ENCODE data around the gene DNAAF2. TPM values are rescaled to one million over a fixed set of nuclear protein-coding genes. Genes with fewer than 3 reads are reported as not detected.
"Not testable (repeated sequence)": the region's sequence is repeated elsewhere in the genome, so short reads cannot be mapped to it uniquely, and the experiment has no call there.

The DNAAF2 gene
- total RNA-seq, 1 experiment from 2014 or later = 13.7 TPM

DNA sequence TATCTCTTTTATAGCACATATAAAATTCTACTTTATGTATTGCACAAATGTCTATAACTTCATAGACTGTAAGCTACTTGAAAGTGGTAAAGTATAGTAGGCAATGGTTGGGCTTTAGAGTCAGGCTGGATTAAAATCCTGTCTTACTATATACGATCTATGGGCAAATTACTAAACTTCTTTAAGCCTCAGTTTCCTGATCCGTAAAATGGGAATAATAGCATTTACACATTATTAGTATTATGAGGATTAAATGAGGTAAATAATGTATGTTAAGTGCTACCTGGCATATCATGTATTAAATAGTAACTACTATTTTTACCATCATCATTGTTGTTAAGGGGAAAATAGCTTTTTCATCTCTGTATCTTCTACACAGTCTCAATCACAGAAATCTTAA lies 38.5 kb upstream of the DNAAF2 start:
- Histone ChIP-seq H3K27me3 (replicated peaks; ENCODE audit: insufficient read depth, low read depth, low read length, poor library complexity) (no peaks in the 10 kb centered on the region), H3K9me3 (ENCODE audit: low read depth, low read length, poor library complexity, severe bottlenecking) (no peaks in the 10 kb centered on the region), H3K4me3 (ENCODE audit: low read depth, low read length, poor library complexity, severe bottlenecking) (no peak overlapping the region), H3K4me1 (ENCODE audit: insufficient read depth, low read length, poor library complexity, severe bottlenecking) (no peaks in the 10 kb centered on the region), H3K36me3 (ENCODE audit: insufficient read depth, low read length, poor library complexity, severe bottlenecking) (peaks cover 31% of the 10 kb centered on the region), H3K27ac (ENCODE audit: low read depth, low read length, poor library complexity, severe bottlenecking) (no peak overlapping the region)
- POLR2A ChIA-PET (ENCODE audit: low non-redundant PET) = no interaction called here
- intact Hi-C loops (cut with micrococcal nuclease; ENCODE audit: unreplicated experiment) = no loop called here
- BruUV-seq (replicated peaks) = no TSS peak
- CTCF ChIA-PET = no interaction called here
- TF ChIP-seq, protein P1, sequence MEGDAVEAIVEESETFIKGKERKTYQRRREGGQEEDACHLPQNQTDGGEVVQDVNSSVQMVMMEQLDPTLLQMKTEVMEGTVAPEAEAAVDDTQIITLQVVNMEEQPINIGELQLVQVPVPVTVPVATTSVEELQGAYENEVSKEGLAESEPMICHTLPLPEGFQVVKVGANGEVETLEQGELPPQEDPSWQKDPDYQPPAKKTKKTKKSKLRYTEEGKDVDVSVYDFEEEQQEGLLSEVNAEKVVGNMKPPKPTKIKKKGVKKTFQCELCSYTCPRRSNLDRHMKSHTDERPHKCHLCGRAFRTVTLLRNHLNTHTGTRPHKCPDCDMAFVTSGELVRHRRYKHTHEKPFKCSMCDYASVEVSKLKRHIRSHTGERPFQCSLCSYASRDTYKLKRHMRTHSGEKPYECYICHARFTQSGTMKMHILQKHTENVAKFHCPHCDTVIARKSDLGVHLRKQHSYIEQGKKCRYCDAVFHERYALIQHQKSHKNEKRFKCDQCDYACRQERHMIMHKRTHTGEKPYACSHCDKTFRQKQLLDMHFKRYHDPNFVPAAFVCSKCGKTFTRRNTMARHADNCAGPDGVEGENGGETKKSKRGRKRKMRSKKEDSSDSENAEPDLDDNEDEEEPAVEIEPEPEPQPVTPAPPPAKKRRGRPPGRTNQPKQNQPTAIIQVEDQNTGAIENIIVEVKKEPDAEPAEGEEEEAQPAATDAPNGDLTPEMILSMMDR (conservative IDR thresholded peaks at IDR 0.05; ENCODE audit: low read depth, low read length) = no peak
- TF ChIP-seq EZH2 (IDR thresholded peaks at IDR 0.05; ENCODE audit: borderline replicate concordance, low read depth, low read length, poor library complexity, severe bottlenecking) = no peak
- no peak for DNase-seq (ENCODE audit: low spot score)

DNA sequence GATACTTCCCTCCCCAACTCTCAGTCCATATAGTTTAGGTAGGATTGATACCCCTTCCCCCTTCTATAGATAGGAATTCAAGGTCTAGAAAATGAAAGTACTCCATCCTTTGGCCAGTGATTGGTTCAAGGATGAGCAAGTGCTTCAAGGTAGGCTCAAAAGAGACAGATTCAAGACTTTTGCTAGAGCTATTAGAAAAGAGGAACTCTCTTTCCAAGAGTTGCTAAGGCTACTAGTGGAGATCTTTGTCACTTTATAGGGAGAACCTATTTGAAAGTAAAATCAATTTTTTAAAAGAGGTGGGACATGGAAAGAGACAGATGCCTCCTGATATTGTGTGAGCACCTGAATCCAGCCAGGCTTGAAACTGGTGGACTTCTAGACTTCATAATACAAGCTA lies 35.4 kb upstream of the DNAAF2 start:
- no peaks in the 10 kb centered on the region for H3K9me3 ChIP-seq (ENCODE audit: low read depth, low read length, poor library complexity, severe bottlenecking)
- BruUV-seq (replicated peaks) = no TSS peak
- ChIA-PET POLR2A (ENCODE audit: low non-redundant PET) (no interaction called here), CTCF (no interaction called here)
- no peaks in the 10 kb centered on the region for H3K27me3 ChIP-seq (replicated peaks; ENCODE audit: insufficient read depth, low read depth, low read length, poor library complexity)
- H3K4me3 ChIP-seq (ENCODE audit: low read depth, low read length, poor library complexity, severe bottlenecking) = no peak overlapping the region
- H3K4me1 ChIP-seq (ENCODE audit: insufficient read depth, low read length, poor library complexity, severe bottlenecking) = no peaks in the 10 kb centered on the region
- DNase-seq (ENCODE audit: low spot score) = no peak
- H3K27ac ChIP-seq (ENCODE audit: low read depth, low read length, poor library complexity, severe bottlenecking) = no peak overlapping the region
- peaks cover 18% of the 10 kb centered on the region for H3K36me3 ChIP-seq (ENCODE audit: insufficient read depth, low read length, poor library complexity, severe bottlenecking)
- TF ChIP-seq, protein P1 (conservative IDR thresholded peaks at IDR 0.05; ENCODE audit: low read depth, low read length) = no peak
- TF ChIP-seq EZH2 (IDR thresholded peaks at IDR 0.05; ENCODE audit: borderline replicate concordance, low read depth, low read length, poor library complexity, severe bottlenecking) = no peak
- intact Hi-C loops (cut with micrococcal nuclease; ENCODE audit: unreplicated experiment) = no loop called here

DNA sequence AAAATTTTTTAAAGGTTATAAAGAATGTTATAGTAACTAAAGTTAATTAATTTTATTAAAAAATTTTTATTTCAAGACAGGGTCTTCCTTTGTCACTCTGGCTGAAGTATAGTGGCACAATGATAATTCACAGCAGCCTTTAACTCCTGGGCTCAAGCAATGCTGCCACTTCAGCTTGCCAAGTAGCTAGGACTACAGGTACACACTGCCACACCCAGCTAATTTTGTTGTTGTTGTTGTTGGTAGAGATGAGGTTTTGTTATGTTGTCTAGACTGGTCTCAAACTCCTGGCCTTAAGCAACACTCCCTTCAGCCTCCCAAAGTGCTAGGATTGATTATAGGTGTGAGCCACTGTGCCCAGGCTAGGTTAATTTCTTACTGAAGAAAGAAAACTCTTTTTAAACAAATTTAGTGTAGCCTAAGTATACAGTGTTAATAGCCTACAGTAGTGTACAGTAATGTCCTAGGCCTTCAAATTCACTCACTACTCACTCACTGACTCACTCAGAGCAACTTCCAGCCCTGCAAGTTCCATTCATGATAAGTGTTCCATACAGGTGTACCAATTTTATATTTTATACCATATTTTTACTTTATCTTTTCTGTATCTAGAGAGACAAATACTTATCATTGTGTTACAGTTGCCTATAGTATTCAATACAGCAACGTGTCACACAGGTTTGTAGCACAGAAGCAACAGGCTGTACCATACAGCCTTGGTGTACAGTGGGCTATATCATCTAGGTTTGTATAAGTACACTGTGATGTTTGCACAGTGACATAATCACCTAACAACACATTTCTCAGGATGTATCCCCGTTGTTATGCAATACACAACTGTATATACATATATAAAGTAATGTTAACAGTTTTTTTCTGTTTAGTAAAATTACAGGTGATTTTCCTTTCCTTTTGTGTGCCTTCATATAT lies 24.7 kb upstream of the DNAAF2 start:
- H3K27me3 ChIP-seq (replicated peaks; ENCODE audit: insufficient read depth, low read depth, low read length, poor library complexity) = no peaks in the 10 kb centered on the region
- BruUV-seq (replicated peaks) = no TSS peak
- H3K36me3 ChIP-seq (ENCODE audit: insufficient read depth, low read length, poor library complexity, severe bottlenecking) = peaks cover 10% of the 10 kb centered on the region
- DNase-seq (ENCODE audit: low spot score) = no peak
- intact Hi-C loops (cut with micrococcal nuclease; ENCODE audit: unreplicated experiment) = no loop called here
- POLR2A ChIA-PET (ENCODE audit: low non-redundant PET) = no interaction called here
- no peaks in the 10 kb centered on the region for H3K4me1 ChIP-seq (ENCODE audit: insufficient read depth, low read length, poor library complexity, severe bottlenecking)
- TF ChIP-seq, protein P1 (conservative IDR thresholded peaks at IDR 0.05; ENCODE audit: low read depth, low read length) = no peak
- TF ChIP-seq EZH2 (IDR thresholded peaks at IDR 0.05; ENCODE audit: borderline replicate concordance, low read depth, low read length, poor library complexity, severe bottlenecking) = no peak
- H3K4me3 ChIP-seq (ENCODE audit: low read depth, low read length, poor library complexity, severe bottlenecking) = no peak overlapping the region
- H3K9me3 ChIP-seq (ENCODE audit: low read depth, low read length, poor library complexity, severe bottlenecking) = no peaks in the 10 kb centered on the region
- no peak overlapping the region for H3K27ac ChIP-seq (ENCODE audit: low read depth, low read length, poor library complexity, severe bottlenecking)
- CTCF ChIA-PET = no interaction called here

DNA sequence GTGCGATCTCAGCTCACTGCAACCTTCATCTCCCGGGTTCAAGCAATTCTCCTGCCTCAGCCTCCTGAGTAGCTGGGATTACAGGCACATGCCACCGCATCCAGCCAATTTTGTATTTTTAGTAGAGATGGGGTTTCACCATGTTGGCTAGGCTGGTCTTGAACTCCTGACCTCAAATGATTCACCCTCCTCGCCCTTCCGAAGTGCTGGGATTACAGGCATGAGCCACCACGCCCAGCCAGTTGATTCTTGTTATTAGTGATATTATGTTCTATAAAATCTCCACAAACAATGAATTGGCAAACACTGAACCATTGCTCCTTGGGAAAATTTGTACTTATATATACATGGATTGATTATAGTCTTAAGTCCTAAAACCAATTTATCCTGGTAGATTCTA lies 22.5 kb upstream of the DNAAF2 start:
- intact Hi-C loops (cut with micrococcal nuclease; ENCODE audit: unreplicated experiment); POLR2A ChIA-PET (ENCODE audit: low non-redundant PET); H3K4me3 ChIP-seq (ENCODE audit: low read depth, low read length, poor library complexity, severe bottlenecking); H3K27ac ChIP-seq (ENCODE audit: low read depth, low read length, poor library complexity, severe bottlenecking); H3K9me3 ChIP-seq (ENCODE audit: low read depth, low read length, poor library complexity, severe bottlenecking); H3K27me3 ChIP-seq (replicated peaks; ENCODE audit: insufficient read depth, low read depth, low read length, poor library complexity); DNase-seq (ENCODE audit: low spot score); H3K4me1 ChIP-seq (ENCODE audit: insufficient read depth, low read length, poor library complexity, severe bottlenecking); CTCF ChIA-PET; BruUV-seq (replicated peaks): not testable (repeated sequence)
- H3K36me3 ChIP-seq (ENCODE audit: insufficient read depth, low read length, poor library complexity, severe bottlenecking) = peaks cover 21% of the 10 kb centered on the region

Measured in A673 (cell line).